ENCODE data around the gene SLC5A8.

Gene SLC5A8

DNA sequence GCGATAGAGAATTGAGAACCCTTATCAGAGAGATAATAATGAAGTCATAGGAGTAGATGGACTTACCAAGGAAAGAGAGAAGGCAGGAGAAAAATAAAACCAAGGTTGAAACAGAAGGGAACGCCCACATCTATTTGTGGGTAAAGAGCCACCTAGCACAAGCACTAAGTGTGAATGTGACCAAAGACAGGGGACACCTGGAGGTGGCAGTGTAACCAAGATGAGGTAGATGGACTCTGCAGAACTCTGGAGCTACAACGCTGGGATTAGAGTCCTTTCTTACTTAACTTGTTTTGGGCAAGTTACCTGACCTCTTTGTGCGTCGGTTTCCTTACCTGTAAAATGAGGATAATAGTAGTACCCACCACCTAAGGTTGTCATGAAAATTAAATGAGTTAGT is 101.9 kb downstream of the SLC5A8 start:
- Histone ChIP-seq H3K9ac (ENCODE audit: low read depth, low read length) (no peak overlapping the region), H3K9me3 (ENCODE audit: insufficient read depth, low read depth, low read length) (no peaks in the 10 kb centered on the region), H3K4me1 (ENCODE audit: insufficient read depth, low read length) (no peaks in the 10 kb centered on the region), H3K36me3 (ENCODE audit: insufficient read depth, low read length) (no peaks in the 10 kb centered on the region), H3K27ac (ENCODE audit: low read depth, low read length) (no peak overlapping the region), H3K4me3 (ENCODE audit: low read length) (no peak overlapping the region), H3K27me3 (ENCODE audit: insufficient read depth, low read length) (no peaks in the 10 kb centered on the region)
- WGBS = 97% methylated on average over 5 of the region's 5 CpGs

- Histone ChIP-seq H3K4me1 (ENCODE audit: insufficient read depth, low read length) (no peaks in the 10 kb centered on the region), H3K27me3 (ENCODE audit: insufficient read depth, low read length) (no peaks in the 10 kb centered on the region)
- 92% methylated on average over 3 of the region's 4 CpGs for WGBS
Measured at GRCh38 chr12:101107032-101107763, 102.8 kb downstream of the SLC5A8 start.

More at GRCh38 chr12:101107032-101107763, 102.8 kb downstream of the SLC5A8 start:
- H3K36me3 ChIP-seq (ENCODE audit: insufficient read depth, low read length) = no peaks in the 10 kb centered on the region
- H3K9ac ChIP-seq (ENCODE audit: low read depth, low read length) = no peak overlapping the region
- H3K27ac ChIP-seq (ENCODE audit: low read depth, low read length) = no peak overlapping the region
- no peaks in the 10 kb centered on the region for H3K9me3 ChIP-seq (ENCODE audit: insufficient read depth, low read depth, low read length)
- no peak overlapping the region for H3K4me3 ChIP-seq (ENCODE audit: low read length)
